Measurements from ENCODE around the gene PIK3CA. TPM values are rescaled to one million over a fixed set of nuclear protein-coding genes. Genes with fewer than 3 reads are reported as not detected.

PIK3CA gene
- total and polyA plus RNA-seq, 10 of the 15 experiments (the other 5 are each of a cell fraction or from before 2014, with no cell fraction given): 3.0 to 18.6 (median 9.0) TPM

DNA sequence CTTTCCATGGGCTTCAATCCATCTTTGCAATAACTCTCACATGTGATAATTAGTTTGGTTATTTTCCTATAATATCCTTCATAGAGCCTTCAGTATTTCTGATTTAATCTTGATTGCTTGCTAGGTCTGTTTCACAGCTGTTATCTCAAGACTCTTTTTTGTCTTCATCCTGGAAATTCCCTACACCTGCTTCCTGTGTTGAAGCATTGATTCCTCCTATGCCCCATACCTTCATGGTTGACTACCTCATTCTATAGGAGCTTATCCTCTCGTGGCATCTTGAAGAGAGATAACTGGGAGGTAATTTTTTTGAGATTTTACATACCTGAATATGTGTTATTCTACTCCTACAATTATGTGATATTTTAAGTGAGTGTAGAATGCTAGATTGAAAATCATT, 26.7 kb downstream of the PIK3CA start (continued):
- TF ChIP-seq, protein P1, sequence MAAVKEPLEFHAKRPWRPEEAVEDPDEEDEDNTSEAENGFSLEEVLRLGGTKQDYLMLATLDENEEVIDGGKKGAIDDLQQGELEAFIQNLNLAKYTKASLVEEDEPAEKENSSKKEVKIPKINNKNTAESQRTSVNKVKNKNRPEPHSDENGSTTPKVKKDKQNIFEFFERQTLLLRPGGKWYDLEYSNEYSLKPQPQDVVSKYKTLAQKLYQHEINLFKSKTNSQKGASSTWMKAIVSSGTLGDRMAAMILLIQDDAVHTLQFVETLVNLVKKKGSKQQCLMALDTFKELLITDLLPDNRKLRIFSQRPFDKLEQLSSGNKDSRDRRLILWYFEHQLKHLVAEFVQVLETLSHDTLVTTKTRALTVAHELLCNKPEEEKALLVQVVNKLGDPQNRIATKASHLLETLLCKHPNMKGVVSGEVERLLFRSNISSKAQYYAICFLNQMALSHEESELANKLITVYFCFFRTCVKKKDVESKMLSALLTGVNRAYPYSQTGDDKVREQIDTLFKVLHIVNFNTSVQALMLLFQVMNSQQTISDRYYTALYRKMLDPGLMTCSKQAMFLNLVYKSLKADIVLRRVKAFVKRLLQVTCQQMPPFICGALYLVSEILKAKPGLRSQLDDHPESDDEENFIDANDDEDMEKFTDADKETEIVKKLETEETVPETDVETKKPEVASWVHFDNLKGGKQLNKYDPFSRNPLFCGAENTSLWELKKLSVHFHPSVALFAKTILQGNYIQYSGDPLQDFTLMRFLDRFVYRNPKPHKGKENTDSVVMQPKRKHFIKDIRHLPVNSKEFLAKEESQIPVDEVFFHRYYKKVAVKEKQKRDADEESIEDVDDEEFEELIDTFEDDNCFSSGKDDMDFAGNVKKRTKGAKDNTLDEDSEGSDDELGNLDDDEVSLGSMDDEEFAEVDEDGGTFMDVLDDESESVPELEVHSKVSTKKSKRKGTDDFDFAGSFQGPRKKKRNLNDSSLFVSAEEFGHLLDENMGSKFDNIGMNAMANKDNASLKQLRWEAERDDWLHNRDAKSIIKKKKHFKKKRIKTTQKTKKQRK (IDR thresholded peaks at IDR 0.05; ENCODE audit: low read depth, low read length): no peak
- TF ChIP-seq ZNF24 (IDR thresholded peaks at IDR 0.05) (0 out of 2 replicates have a peak, but pooled peaks have one; percentile 23), CHD1 (IDR thresholded peaks at IDR 0.05; ENCODE audit: low read depth, low read length) (no peak)

DNA sequence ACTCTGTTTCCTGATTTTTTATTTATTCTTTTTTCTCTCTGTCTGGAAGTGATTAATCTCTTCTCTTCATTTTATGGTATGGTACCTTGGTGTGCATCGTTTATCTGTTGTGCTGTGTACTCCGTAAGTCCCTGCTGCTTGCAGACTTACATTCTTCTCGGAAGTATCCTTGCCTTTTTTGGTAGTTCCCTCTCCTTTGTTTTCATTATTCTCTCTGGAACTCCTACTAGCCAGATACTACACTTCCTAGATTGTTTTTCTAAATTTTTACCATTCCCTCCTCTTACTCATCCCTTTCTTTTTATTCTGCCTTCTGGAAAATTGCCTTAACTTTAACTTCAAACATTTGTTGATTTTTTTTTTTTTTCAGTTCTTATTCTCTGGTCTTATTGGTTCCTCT, 27.2 kb downstream of the PIK3CA start:
- no peak overlapping the region for H3K9ac ChIP-seq (ENCODE audit: control insufficient read depth, insufficient read depth, low read length)
- no peaks in the 10 kb centered on the region for H3K36me3 ChIP-seq (ENCODE audit: control insufficient read depth in 2 of 2, insufficient read depth in 2 of 2, low read length in 1 of 2)
- no peak overlapping the region for H3K27ac ChIP-seq (ENCODE audit: control insufficient read depth, insufficient read depth)
- intact Hi-C loops (cut with micrococcal nuclease; ENCODE audit: unreplicated experiment) (no loop called here), in situ Hi-C loops (cut with MboI) (no loop called here)
- no peaks in the 10 kb centered on the region for H3K9me3 ChIP-seq (replicated peaks; ENCODE audit: control insufficient read depth, insufficient read depth, low read length)
- no peak overlapping the region for H3K4me3 ChIP-seq
- no peak for DNase-seq (ENCODE audit: low read depth, low spot score)
- H3K79me2 ChIP-seq (ENCODE audit: control insufficient read depth, insufficient read depth, low read length): peaks cover 9% of the 10 kb centered on the region
- ChIA-PET CTCF (interaction anchor here (1.2 to 1.9 kb wide), 3 partner anchors 19 to 105 kb away, joined by 4 read pairs; no protein-coding TSS in a partner anchor), POLR2A (interaction anchor here (0.7 to 0.9 kb wide), 3 partner anchors 9 to 90 kb away, joined by 3 read pairs; no protein-coding TSS in a partner anchor), RAD21 (ENCODE audit: unreplicated experiment) (no interaction called here), SMC1A (ENCODE audit: uncharacterized antibody, unreplicated experiment) (interaction anchor here (2.0 to 3.1 kb wide), 3 partner anchors 9 to 26 kb away, joined by 9 to 26 read pairs (median 14); no protein-coding TSS in a partner anchor)
- peaks cover 7% of the 10 kb centered on the region; the same call in 1 of the 2 replicates for H3K4me1 ChIP-seq (ENCODE audit: control insufficient read depth, insufficient read depth, low read length)
- TF ChIP-seq, protein P2, sequence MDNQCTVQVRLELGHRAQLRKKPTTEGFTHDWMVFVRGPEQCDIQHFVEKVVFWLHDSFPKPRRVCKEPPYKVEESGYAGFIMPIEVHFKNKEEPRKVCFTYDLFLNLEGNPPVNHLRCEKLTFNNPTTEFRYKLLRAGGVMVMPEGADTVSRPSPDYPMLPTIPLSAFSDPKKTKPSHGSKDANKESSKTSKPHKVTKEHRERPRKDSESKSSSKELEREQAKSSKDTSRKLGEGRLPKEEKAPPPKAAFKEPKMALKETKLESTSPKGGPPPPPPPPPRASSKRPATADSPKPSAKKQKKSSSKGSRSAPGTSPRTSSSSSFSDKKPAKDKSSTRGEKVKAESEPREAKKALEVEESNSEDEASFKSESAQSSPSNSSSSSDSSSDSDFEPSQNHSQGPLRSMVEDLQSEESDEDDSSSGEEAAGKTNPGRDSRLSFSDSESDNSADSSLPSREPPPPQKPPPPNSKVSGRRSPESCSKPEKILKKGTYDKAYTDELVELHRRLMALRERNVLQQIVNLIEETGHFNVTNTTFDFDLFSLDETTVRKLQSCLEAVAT (IDR thresholded peaks at IDR 0.05): no peak
- TF ChIP-seq RB1 (IDR thresholded peaks at IDR 0.05; ENCODE audit: borderline replicate concordance) (no peak), TARDBP (IDR thresholded peaks at IDR 0.05; ENCODE audit: borderline replicate concordance) (no peak), DPF2 (IDR thresholded peaks at IDR 0.05) (no peak), RELA (IDR thresholded peaks at IDR 0.05; ENCODE audit: borderline replicate concordance, partially characterized antibody) (no peak), YY1 (IDR thresholded peaks at IDR 0.05; ENCODE audit: low read depth, low read length) (no peak), BMI1 (IDR thresholded peaks at IDR 0.05; ENCODE audit: borderline replicate concordance) (no peak), SUPT20H (IDR thresholded peaks at IDR 0.05; ENCODE audit: borderline replicate concordance, control insufficient read depth, low read depth, low read length) (no peak), HCFC1 (IDR thresholded peaks at IDR 0.05; ENCODE audit: low read length) (no peak), SP1 (IDR thresholded peaks at IDR 0.05; ENCODE audit: low read depth, low read length) (no peak)
- TF ChIP-seq, protein P3, sequence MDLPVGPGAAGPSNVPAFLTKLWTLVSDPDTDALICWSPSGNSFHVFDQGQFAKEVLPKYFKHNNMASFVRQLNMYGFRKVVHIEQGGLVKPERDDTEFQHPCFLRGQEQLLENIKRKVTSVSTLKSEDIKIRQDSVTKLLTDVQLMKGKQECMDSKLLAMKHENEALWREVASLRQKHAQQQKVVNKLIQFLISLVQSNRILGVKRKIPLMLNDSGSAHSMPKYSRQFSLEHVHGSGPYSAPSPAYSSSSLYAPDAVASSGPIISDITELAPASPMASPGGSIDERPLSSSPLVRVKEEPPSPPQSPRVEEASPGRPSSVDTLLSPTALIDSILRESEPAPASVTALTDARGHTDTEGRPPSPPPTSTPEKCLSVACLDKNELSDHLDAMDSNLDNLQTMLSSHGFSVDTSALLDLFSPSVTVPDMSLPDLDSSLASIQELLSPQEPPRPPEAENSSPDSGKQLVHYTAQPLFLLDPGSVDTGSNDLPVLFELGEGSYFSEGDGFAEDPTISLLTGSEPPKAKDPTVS (IDR thresholded peaks at IDR 0.05; ENCODE audit: low read depth, low read length): no peak
- TF ChIP-seq, protein P4, sequence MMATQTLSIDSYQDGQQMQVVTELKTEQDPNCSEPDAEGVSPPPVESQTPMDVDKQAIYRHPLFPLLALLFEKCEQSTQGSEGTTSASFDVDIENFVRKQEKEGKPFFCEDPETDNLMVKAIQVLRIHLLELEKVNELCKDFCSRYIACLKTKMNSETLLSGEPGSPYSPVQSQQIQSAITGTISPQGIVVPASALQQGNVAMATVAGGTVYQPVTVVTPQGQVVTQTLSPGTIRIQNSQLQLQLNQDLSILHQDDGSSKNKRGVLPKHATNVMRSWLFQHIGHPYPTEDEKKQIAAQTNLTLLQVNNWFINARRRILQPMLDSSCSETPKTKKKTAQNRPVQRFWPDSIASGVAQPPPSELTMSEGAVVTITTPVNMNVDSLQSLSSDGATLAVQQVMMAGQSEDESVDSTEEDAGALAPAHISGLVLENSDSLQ (IDR thresholded peaks at IDR 0.05): no peak
- no peaks in the 10 kb centered on the region for H4K20me1 ChIP-seq (ENCODE audit: control insufficient read depth, insufficient read depth)
- WGBS (ENCODE audit: insufficient coverage, insufficient replicate concordance, low lambda C conversion rate, missing lambda C conversion rate): 100% methylated on average over 3 of the region's 3 CpGs
- H3K27me3 ChIP-seq (replicated peaks in 1 of 2; ENCODE audit: control insufficient read depth in 2 of 2, insufficient read depth in 2 of 2, low read length in 1 of 2): no peaks in the 10 kb centered on the region
- FAIRE-seq: no peak
- BruUV-seq (replicated peaks): no TSS peak
- no peak overlapping the region for H2AFZ ChIP-seq (ENCODE audit: control insufficient read depth, low read depth, low read length)
- no peak for ATAC-seq
- H3K4me2 ChIP-seq (ENCODE audit: control insufficient read depth, insufficient read depth): no peak overlapping the region

All from GM12878 (cell line).